Measurements from ENCODE around the gene MPP4.

Gene MPP4

GRCh38 chr2:201631041-201631440 is 67.4 kb downstream of the MPP4 start:
- no peak for DNase-seq (ENCODE audit: low read depth in 4 of 4, low spot score in 1 of 4)

- DNase-seq (ENCODE audit: low read depth in 4 of 4, low spot score in 1 of 4), result no peak
Measured at GRCh38 chr2:201630577-201630976, 67.9 kb downstream of the MPP4 start.

GRCh38 chr2:201628545-201628944 is 69.9 kb downstream of the MPP4 start:
- DNase-seq (ENCODE audit: low read depth in 4 of 4, low spot score in 1 of 4), result no peak

DNA sequence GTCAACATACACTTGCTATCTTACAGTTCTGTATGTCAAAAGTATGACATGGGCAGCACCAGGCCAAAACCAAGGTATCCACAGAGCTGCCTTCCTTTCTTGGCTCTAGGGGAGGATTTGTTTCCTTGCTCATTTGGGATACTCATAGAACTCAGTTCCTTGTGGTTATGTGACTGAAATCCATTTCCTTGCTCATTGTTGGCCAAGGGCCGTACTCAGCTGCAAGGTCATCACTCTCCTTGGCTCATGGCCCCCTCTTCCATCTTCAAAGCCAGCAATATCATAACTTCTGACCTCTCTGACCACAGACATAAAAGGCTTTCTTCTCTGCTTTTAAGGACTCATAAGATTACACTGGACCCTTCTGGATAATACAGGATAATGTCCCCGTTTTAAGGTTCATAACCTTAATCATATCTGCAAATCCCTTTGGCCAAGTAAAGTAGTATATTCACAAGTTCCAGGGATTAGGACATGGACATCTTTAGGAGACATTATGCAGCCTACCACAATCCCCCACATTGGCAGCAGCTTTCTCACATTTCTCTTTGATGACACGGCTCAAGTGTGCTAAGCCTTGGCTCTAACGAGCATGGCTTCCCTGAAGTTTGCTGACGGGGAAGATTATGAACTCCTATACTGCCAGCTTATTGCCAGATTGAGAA is 76.0 kb downstream of the MPP4 start:
- no peak for DNase-seq (ENCODE audit: low read depth in 4 of 4, low spot score in 1 of 4)

DNA sequence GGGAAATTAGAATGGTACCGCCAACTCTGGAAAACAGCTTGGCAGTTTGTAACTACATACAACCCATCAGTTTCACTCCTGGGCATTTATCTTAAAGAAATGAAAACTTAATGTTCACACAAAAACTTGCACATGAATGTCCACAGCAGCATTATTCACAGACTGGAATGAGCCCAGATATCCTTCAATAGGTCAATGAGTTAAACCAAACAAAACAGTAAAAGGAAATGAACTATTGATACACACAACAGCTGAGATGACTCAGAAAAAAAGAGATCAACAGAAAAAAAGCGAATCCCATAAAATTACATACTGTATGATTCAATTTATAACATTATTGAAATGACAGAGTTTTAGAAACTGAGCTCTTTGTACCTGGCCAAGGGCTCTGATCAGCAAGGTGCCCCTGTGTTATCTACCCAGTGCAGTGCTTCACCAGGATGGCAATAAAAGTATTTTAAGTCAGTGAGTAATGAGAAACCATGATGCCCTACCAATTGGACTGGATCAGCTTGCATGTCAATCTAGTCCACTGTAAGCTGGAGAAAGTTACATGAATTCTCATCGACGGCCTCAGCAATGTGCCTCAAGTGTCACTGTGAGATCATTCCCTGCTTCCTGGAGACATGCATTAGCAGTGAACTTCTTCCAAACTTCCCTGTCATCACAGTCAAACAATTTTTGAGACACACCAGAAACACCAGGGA is 77.0 kb downstream of the MPP4 start:
- DNase-seq (ENCODE audit: low read depth in 4 of 4, low spot score in 1 of 4), result no peak

DNA sequence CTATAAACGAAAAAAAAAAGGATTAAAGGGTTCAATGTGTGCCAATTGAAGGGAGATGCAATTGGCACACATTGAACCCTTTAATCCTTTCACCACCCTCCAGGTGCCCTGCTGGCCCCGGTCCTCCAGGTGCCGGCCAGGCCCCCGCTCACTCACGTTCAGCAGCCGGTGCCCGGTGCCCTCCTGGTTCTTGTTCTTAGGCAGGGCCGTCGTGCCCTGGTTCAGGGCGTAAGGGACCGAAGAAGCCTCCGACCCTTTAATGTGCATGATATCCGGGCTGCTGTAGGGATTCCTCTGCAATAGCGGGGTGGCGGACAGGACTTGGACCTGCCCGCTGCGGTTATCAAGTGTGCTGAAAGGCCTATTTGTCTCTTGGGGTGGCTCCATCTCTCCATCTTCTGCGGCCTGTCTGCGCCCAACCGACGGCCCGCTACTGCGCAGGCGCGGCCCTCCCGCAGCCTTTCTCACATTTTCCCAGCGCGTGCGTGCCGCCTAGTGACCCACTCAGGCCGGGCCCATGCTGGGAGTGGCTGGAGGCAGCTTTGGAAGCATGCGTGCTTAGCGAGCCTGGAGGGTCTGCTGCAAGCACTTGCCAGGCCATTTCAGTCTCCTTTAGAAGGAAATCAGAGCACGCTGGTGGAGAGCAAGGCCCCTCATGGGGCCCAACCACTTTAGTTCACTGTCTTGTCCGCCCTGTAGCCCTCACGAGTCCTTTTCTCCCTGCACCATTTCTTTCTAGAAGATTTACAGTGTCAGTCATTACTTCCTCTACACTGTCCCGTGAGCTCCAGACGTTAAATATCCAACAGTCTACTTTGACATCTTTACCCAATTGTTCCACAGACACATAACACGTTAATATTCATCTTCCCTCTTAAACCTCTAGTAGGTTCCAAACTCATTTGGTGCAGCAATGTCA is 79.4 kb downstream of the MPP4 start:
- DNase-seq (ENCODE audit: low read depth in 4 of 4, low spot score in 1 of 4), result no peak

GRCh38 chr2:201608021-201608420 is 90.4 kb downstream of the MPP4 start:
- DNase-seq (ENCODE audit: low read depth in 4 of 4, low spot score in 1 of 4), result no peak

DNA sequence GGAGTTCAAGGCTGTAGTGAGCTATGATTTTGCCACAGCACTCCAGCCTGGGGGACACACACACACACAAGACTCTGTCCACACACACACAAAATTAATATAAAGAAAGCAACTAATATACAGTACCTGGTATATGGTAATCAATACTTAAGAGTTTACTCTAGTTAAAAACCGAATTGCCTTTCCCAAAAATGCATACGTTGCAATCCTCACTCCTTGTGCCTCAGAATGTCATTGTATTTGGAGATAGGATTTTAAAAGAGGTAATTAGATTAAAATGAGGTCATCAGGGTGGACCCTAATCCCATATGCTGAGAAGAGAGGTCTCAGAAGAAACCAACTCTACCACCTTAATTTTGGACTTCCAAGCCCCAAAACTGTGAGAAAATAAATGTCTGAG is 90.9 kb downstream of the MPP4 start:
- no peak for DNase-seq (ENCODE audit: low read depth in 4 of 4, low spot score in 1 of 4)

- no peak for DNase-seq (ENCODE audit: low read depth in 4 of 4, low spot score in 1 of 4)
Measured at GRCh38 chr2:201600906-201601305, 97.5 kb downstream of the MPP4 start.

- DNase-seq (ENCODE audit: low read depth in 4 of 4, low spot score in 1 of 4), result no peak
Measured at GRCh38 chr2:201597397-201597796, 101.0 kb downstream of the MPP4 start.
